K562 (cell line): ENCODE results near the gene ENTREP3. TPM values are rescaled to one million over a fixed set of nuclear protein-coding genes. Genes with fewer than 3 reads are reported as not detected.

ENCODE experiments used
- BCOR ChIP-seq: fragments of 450-650 bp; IDR thresholded peaks from 2 replicates; pipeline ENCODE4 v1.6.1; 2016
- CBFA2T2 ChIP-seq: fragments of 450-650 bp; conservative IDR thresholded peaks from 2 replicates; pipeline ENCODE4 v1.6.1; 2017; ENCODE audit warnings: mild to moderate bottlenecking
- DMBX1 ChIP-seq: fragments of 250-450 bp; sonication (Bioruptor Pico); IDR thresholded peaks from 2 replicates; pipeline ENCODE4 v1.8.0; 2022; ENCODE audit warnings: inconsistent platforms, mild to moderate bottlenecking, moderate library complexity, borderline replicate concordance
- HCFC1 ChIP-seq: IDR thresholded peaks from 2 replicates; pipeline ENCODE4 v1.6.1; 2012; ENCODE audit warnings: low read depth, low read length, improper control_type of control experiment
- MCM3 ChIP-seq: fragments of 450-650 bp; IDR thresholded peaks from 2 replicates; pipeline ENCODE4 v1.6.1; 2016
- NCOA4 ChIP-seq: fragments of 450-650 bp; IDR thresholded peaks from 2 replicates; pipeline ENCODE4 v1.6.1; 2018; ENCODE audit warnings: mild to moderate bottlenecking; ENCODE audit not compliant: partially characterized antibody
- POLR2H ChIP-seq: IDR thresholded peaks from 2 replicates; pipeline ENCODE4 v1.6.1; 2016; ENCODE audit warnings: missing genetic modification characterization, low read depth, mild to moderate bottlenecking, control low read depth, missing compliant biosample characterization, moderate library complexity
- ZNF644 ChIP-seq: fragments of 200-800 bp; sonication (Bioruptor generic); IDR thresholded peaks from 2 replicates; pipeline ENCODE4 v1.6.1; 2016; ENCODE audit warnings: low read depth, missing genetic modification characterization, missing compliant biosample characterization
- polyA plus RNA-seq, 8 experiments: library from polyadenylated mRNA; depleted of rRNA in 4 of 8; stranded (reverse) in 5 of 8; unstranded in 3 of 8; fragments of >200 nt; fragmentation: Nextera tagmentation in 2 of 8; fragmentation: Illumina TruSeq in 1 of 8; extraction: Ambion mirVana in 2 of 8; extraction: Trizol in 1 of 8; gene quantifications; 2 replicates each; pipeline versions ENCODE4 v1.2.1 to v1.2.3, GENCODE V29; 2011 to 2014; ENCODE audit warnings: inconsistent platforms in 1 of 8, missing spikeins in 1 of 8
- total RNA-seq, 7 experiments: library from RNA; depleted of rRNA in 6 of 7; stranded (reverse); fragments of >200 nt in 6 of 7; fragmentation: Illumina TruSeq in 2 of 7; extraction: Trizol in 2 of 7; gene quantifications; 2 replicates each; pipeline versions ENCODE4 v1.2.1 to v1.2.3, GENCODE V29; 2011 to 2021; ENCODE audit warnings: low replicate concordance in 1 of 7
- TF ChIP-seq, protein P1 (sequence below): sonication (generic); formaldehyde crosslinking; IDR thresholded peaks from 2 replicates; pipeline ENCODE4 v1.8.0; 2022; ENCODE audit warnings: mild to moderate bottlenecking, missing genetic modification reagents
- TF ChIP-seq, protein P2 (sequence below), 2 experiments: fragments of 450-650 bp; formaldehyde crosslinking in 1 of 2; IDR thresholded peaks; 2 replicates each; pipeline versions ENCODE4 v1.4.0 to v1.6.1; 2014 to 2020; ENCODE audit warnings: mild to moderate bottlenecking in 2 of 2, borderline replicate concordance in 1 of 2, low read depth in 1 of 2

ENTREP3 gene
- total and polyA plus RNA-seq, 9 of the 15 experiments (the other 6 are each of a cell fraction or from before 2014, with no cell fraction given) = 1.9 to 41.8 (median 5.9) TPM

DNA sequence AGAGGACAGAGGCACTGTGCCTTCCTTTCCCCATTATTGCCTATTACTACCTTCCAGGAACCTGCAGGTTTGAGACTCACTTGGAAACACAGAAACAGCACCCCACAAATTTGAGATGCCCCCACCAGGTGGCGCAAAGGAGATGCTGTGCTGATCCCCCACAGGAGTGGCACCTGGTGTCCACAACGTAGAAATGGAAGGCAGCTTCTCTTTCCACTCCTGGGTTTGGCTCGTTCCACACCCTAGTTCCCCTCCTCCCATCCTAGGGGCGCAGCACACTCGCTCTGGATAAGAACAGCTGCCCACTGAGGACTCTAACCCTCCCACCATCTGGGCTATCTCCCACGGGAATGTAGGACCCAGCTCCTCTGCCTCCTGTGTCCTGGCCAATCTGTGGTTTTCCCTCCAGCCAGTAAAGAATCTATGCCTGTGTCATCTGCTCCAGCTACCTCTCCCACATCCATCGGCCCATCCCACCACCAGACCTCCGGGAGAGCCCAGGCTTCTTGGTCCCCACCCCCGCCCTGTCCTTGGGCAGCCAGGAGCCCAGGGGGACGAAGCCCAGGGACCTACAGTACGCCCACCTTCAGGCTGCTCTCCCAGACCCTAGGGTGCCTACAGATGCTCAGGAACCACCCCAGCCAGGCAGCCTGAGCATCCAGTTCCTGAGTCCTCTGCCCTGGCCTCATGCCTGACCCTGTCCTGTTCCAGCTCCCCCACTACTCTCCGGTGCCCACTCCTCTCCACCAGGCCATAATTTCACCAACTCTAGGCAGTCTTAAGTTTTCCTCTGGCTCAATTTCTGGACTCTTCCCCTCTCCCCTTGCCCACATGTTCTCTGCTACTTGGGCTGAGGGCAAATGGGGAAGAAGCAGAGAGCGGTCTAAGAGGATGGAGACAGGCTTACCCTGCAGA lies 48.1 kb downstream of the ENTREP3 start (continued):
- TF ChIP-seq, protein P1, sequence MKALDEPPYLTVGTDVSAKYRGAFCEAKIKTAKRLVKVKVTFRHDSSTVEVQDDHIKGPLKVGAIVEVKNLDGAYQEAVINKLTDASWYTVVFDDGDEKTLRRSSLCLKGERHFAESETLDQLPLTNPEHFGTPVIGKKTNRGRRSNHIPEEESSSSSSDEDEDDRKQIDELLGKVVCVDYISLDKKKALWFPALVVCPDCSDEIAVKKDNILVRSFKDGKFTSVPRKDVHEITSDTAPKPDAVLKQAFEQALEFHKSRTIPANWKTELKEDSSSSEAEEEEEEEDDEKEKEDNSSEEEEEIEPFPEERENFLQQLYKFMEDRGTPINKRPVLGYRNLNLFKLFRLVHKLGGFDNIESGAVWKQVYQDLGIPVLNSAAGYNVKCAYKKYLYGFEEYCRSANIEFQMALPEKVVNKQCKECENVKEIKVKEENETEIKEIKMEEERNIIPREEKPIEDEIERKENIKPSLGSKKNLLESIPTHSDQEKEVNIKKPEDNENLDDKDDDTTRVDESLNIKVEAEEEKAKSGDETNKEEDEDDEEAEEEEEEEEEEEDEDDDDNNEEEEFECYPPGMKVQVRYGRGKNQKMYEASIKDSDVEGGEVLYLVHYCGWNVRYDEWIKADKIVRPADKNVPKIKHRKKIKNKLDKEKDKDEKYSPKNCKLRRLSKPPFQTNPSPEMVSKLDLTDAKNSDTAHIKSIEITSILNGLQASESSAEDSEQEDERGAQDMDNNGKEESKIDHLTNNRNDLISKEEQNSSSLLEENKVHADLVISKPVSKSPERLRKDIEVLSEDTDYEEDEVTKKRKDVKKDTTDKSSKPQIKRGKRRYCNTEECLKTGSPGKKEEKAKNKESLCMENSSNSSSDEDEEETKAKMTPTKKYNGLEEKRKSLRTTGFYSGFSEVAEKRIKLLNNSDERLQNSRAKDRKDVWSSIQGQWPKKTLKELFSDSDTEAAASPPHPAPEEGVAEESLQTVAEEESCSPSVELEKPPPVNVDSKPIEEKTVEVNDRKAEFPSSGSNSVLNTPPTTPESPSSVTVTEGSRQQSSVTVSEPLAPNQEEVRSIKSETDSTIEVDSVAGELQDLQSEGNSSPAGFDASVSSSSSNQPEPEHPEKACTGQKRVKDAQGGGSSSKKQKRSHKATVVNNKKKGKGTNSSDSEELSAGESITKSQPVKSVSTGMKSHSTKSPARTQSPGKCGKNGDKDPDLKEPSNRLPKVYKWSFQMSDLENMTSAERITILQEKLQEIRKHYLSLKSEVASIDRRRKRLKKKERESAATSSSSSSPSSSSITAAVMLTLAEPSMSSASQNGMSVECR = no peak
- TF ChIP-seq CBFA2T2 = no peak
- TF ChIP-seq, protein P2, sequence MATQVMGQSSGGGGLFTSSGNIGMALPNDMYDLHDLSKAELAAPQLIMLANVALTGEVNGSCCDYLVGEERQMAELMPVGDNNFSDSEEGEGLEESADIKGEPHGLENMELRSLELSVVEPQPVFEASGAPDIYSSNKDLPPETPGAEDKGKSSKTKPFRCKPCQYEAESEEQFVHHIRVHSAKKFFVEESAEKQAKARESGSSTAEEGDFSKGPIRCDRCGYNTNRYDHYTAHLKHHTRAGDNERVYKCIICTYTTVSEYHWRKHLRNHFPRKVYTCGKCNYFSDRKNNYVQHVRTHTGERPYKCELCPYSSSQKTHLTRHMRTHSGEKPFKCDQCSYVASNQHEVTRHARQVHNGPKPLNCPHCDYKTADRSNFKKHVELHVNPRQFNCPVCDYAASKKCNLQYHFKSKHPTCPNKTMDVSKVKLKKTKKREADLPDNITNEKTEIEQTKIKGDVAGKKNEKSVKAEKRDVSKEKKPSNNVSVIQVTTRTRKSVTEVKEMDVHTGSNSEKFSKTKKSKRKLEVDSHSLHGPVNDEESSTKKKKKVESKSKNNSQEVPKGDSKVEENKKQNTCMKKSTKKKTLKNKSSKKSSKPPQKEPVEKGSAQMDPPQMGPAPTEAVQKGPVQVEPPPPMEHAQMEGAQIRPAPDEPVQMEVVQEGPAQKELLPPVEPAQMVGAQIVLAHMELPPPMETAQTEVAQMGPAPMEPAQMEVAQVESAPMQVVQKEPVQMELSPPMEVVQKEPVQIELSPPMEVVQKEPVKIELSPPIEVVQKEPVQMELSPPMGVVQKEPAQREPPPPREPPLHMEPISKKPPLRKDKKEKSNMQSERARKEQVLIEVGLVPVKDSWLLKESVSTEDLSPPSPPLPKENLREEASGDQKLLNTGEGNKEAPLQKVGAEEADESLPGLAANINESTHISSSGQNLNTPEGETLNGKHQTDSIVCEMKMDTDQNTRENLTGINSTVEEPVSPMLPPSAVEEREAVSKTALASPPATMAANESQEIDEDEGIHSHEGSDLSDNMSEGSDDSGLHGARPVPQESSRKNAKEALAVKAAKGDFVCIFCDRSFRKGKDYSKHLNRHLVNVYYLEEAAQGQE (IDR thresholded peaks at IDR 0.05; ENCODE audit: borderline replicate concordance) = peak; percentile 89
- TF ChIP-seq, protein P2 (CRISPR knock-in tag; IDR thresholded peaks at IDR 0.05; ENCODE audit: low read depth) = no peak
- no peak for TF ChIP-seq NCOA4
- TF ChIP-seq POLR2H (tag) = no peak
- no peak for TF ChIP-seq ZNF644 (tag)
- peak; percentile 46; the same call in 1 of the 2 replicates for TF ChIP-seq HCFC1
- TF ChIP-seq BCOR = no peak
- TF ChIP-seq MCM3 = no peak
- TF ChIP-seq DMBX1 = no peak
